Measurements from ENCODE around the gene TTC23.

The TTC23 gene

GRCh38 chr15:99104788-99105513, 144.4 kb downstream of the TTC23 start, which contains the start of gene SYNM:
Gene SYNM, plus strand, starts transcription at chr15:99105080. Its CDS starts 120 bp downstream, at chr15:99105200.
- Histone ChIP-seq H3K14ac (ENCODE audit: low read length) (peak within 1 kb of the TSS; percentile 81), H3K79me2 (ENCODE audit: control insufficient read depth, insufficient read depth, low read length, poor library complexity) (peaks cover 6% of the 10 kb centered on the region), H4K12ac (ENCODE audit: low read depth, low read length) (peak within 1 kb of the TSS; percentile 20), H3K4me3 (ENCODE audit: low read depth, low read length) (peak within 1 kb of the TSS; percentile 79), H3K4me2 (ENCODE audit: low read length) (peak within 1 kb of the TSS; percentile 91), H4K91ac (ENCODE audit: low read depth, low read length) (peak within 1 kb of the TSS; percentile 68), H3K4me1 (ENCODE audit: control insufficient read depth in 1 of 2, insufficient read depth in 2 of 2, low read length in 2 of 2) (peaks cover 5 to 11% of the 10 kb centered on the region in 2 experiments), H3K9me3 (ENCODE audit: insufficient read depth, low read depth, low read length) (no peaks in the 10 kb centered on the region), H2AK5ac (ENCODE audit: low read length) (no peak within 1 kb of the TSS), H4K8ac (ENCODE audit: low read depth, low read length) (peak within 1 kb of the TSS; percentile 81), H2AFZ (ENCODE audit: insufficient read depth, low read length, poor library complexity) (peak within 1 kb of the TSS; percentile 66), H2BK12ac (ENCODE audit: low read length) (no peak within 1 kb of the TSS), H2BK120ac (ENCODE audit: insufficient read depth, low read length, poor library complexity) (peak within 1 kb of the TSS; percentile 64), H3K18ac (ENCODE audit: low read length) (peak within 1 kb of the TSS; percentile 74), H3K36me3 (ENCODE audit: control insufficient read depth in 1 of 2, insufficient read depth in 2 of 2, low read length in 2 of 2) (peaks cover 0 to 2% of the 10 kb centered on the region in 2 experiments), H3K4ac (ENCODE audit: low read depth, low read length) (peak within 1 kb of the TSS; percentile 22), H2BK5ac (ENCODE audit: low read depth, low read length, poor library complexity) (no peak within 1 kb of the TSS), H3K23ac (ENCODE audit: low read length) (no peak within 1 kb of the TSS), H3K27me3 (ENCODE audit: insufficient read depth, low read length) (peaks cover 7% of the 10 kb centered on the region), H3K27ac (ENCODE audit: low read depth, low read length) (no peak within 1 kb of the TSS), H3K9ac (ENCODE audit: low read length) (peak within 1 kb of the TSS; percentile 43), H3K79me1 (ENCODE audit: low read length) (peaks cover 7% of the 10 kb centered on the region)
- peak; percentile 44 to 78 for DNase-seq
- no CpG with 5 or more reads among the region's 91 CpGs for WGBS (ENCODE audit: extremely low coverage, insufficient coverage, insufficient read length)

DNA sequence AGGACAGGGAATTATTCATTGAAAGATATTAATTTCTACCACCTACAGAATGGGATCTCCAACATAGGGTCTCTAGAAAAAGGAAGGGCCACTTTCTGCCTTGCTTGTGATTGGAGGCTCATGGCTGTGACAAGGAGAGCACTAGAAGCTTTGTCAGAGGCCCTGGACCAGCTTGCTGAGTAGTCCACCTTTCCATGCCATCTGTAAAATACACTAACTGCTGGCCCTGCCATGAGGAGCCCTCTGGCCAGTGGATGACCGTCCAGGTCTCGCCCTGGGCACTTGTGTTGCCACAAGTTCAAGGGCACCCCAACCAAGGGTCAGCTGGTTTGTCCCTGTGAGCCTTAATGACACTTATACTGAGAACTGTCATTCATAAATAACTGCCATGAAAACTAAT, 146.1 kb downstream of the TTC23 start:
- Histone ChIP-seq H3K18ac (ENCODE audit: low read length) (no peak overlapping the region), H2AFZ (ENCODE audit: insufficient read depth, low read length, poor library complexity) (no peak overlapping the region), H3K23ac (ENCODE audit: low read length) (no peak overlapping the region), H2BK12ac (ENCODE audit: low read length) (no peak overlapping the region), H3K4me1 (ENCODE audit: control insufficient read depth in 1 of 2, insufficient read depth in 2 of 2, low read length in 2 of 2) (peaks cover 5 to 11% of the 10 kb centered on the region in 2 experiments), H2AK5ac (ENCODE audit: low read length) (peak overlapping the region; percentile 15), H3K9ac (ENCODE audit: low read length) (no peak overlapping the region), H3K14ac (ENCODE audit: low read length) (no peak overlapping the region), H3K27ac (ENCODE audit: low read depth, low read length) (no peak overlapping the region), H2BK120ac (ENCODE audit: insufficient read depth, low read length, poor library complexity) (no peak overlapping the region), H2BK5ac (ENCODE audit: low read depth, low read length, poor library complexity) (no peak overlapping the region), H3K36me3 (ENCODE audit: control insufficient read depth in 1 of 2, insufficient read depth in 2 of 2, low read length in 2 of 2) (no peaks in the 10 kb centered on the region), H4K12ac (ENCODE audit: low read depth, low read length) (no peak overlapping the region), H3K27me3 (ENCODE audit: insufficient read depth, low read length) (peaks cover 12% of the 10 kb centered on the region), H3K79me2 (ENCODE audit: control insufficient read depth, insufficient read depth, low read length, poor library complexity) (peaks cover 6% of the 10 kb centered on the region), H3K4me2 (ENCODE audit: low read length) (no peak overlapping the region), H3K4me3 (ENCODE audit: low read depth, low read length) (no peak overlapping the region), H3K4ac (ENCODE audit: low read depth, low read length) (no peak overlapping the region), H3K9me3 (ENCODE audit: insufficient read depth, low read depth, low read length) (peaks cover 4% of the 10 kb centered on the region), H3K79me1 (ENCODE audit: low read length) (peaks cover 7% of the 10 kb centered on the region), H4K8ac (ENCODE audit: low read depth, low read length) (no peak overlapping the region), H4K91ac (ENCODE audit: low read depth, low read length) (no peak overlapping the region)
- DNase-seq: no peak
- WGBS (ENCODE audit: extremely low coverage, insufficient coverage, insufficient read length): no CpG with 5 or more reads among the region's 2 CpGs

GRCh38 chr15:99102332-99103235, 146.8 kb downstream of the TTC23 start:
- Histone ChIP-seq H2BK5ac (ENCODE audit: low read depth, low read length, poor library complexity) (no peak overlapping the region), H4K91ac (ENCODE audit: low read depth, low read length) (no peak overlapping the region), H3K9me3 (ENCODE audit: insufficient read depth, low read depth, low read length) (peaks cover 4% of the 10 kb centered on the region), H3K18ac (ENCODE audit: low read length) (no peak overlapping the region), H3K4me2 (ENCODE audit: low read length) (no peak overlapping the region), H3K23ac (ENCODE audit: low read length) (no peak overlapping the region), H4K12ac (ENCODE audit: low read depth, low read length) (no peak overlapping the region), H3K79me1 (ENCODE audit: low read length) (peaks cover 7% of the 10 kb centered on the region), H3K79me2 (ENCODE audit: control insufficient read depth, insufficient read depth, low read length, poor library complexity) (peaks cover 6% of the 10 kb centered on the region), H2AK5ac (ENCODE audit: low read length) (no peak overlapping the region), H3K27me3 (ENCODE audit: insufficient read depth, low read length) (peaks cover 12% of the 10 kb centered on the region), H2AFZ (ENCODE audit: insufficient read depth, low read length, poor library complexity) (no peak overlapping the region), H3K9ac (ENCODE audit: low read length) (no peak overlapping the region), H3K4me3 (ENCODE audit: low read depth, low read length) (no peak overlapping the region), H3K4ac (ENCODE audit: low read depth, low read length) (no peak overlapping the region), H3K27ac (ENCODE audit: low read depth, low read length) (no peak overlapping the region), H3K14ac (ENCODE audit: low read length) (no peak overlapping the region), H2BK120ac (ENCODE audit: insufficient read depth, low read length, poor library complexity) (no peak overlapping the region), H3K4me1 (ENCODE audit: control insufficient read depth in 1 of 2, insufficient read depth in 2 of 2, low read length in 2 of 2) (peaks cover 5 to 11% of the 10 kb centered on the region in 2 experiments), H4K8ac (ENCODE audit: low read depth, low read length) (no peak overlapping the region), H2BK12ac (ENCODE audit: low read length) (no peak overlapping the region), H3K36me3 (ENCODE audit: control insufficient read depth in 1 of 2, insufficient read depth in 2 of 2, low read length in 2 of 2) (no peaks in the 10 kb centered on the region)
- no CpG with 5 or more reads among the region's 13 CpGs for WGBS (ENCODE audit: extremely low coverage, insufficient coverage, insufficient read length)
- no peak for DNase-seq

DNA sequence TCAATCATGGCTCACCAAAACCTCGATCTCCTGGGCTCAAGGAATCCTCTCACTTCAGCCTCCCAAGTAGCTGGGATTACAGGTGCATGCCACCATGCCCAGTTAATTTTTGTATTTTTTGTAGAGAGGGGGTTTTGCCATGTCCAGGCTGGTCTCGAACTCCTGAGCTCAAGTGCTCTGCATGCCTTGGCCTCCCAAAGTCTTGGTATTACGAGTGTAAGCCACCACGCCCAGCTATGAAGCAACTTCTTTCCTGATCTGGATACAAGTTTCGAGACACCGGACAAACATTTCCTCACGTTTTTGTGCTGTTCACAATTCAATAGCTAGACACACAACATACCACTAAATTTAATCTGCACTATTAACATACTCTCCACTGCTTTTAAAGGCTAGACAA, 147.9 kb downstream of the TTC23 start:
- Histone ChIP-seq H3K4me2 (ENCODE audit: low read length) (no peak overlapping the region), H3K4me3 (ENCODE audit: low read depth, low read length) (no peak overlapping the region), H3K79me2 (ENCODE audit: control insufficient read depth, insufficient read depth, low read length, poor library complexity) (peaks cover 6% of the 10 kb centered on the region), H3K27ac (ENCODE audit: low read depth, low read length) (no peak overlapping the region), H2BK12ac (ENCODE audit: low read length) (no peak overlapping the region), H3K9me3 (ENCODE audit: insufficient read depth, low read depth, low read length) (peaks cover 4% of the 10 kb centered on the region), H3K18ac (ENCODE audit: low read length) (no peak overlapping the region), H3K14ac (ENCODE audit: low read length) (no peak overlapping the region), H3K36me3 (ENCODE audit: control insufficient read depth in 1 of 2, insufficient read depth in 2 of 2, low read length in 2 of 2) (no peaks in the 10 kb centered on the region), H4K12ac (ENCODE audit: low read depth, low read length) (no peak overlapping the region), H2BK5ac (ENCODE audit: low read depth, low read length, poor library complexity) (no peak overlapping the region), H4K91ac (ENCODE audit: low read depth, low read length) (no peak overlapping the region), H3K4me1 (ENCODE audit: control insufficient read depth in 1 of 2, insufficient read depth in 2 of 2, low read length in 2 of 2) (peaks cover 5 to 9% of the 10 kb centered on the region in 2 experiments), H4K8ac (ENCODE audit: low read depth, low read length) (no peak overlapping the region), H3K9ac (ENCODE audit: low read length) (no peak overlapping the region), H2AFZ (ENCODE audit: insufficient read depth, low read length, poor library complexity) (no peak overlapping the region), H3K4ac (ENCODE audit: low read depth, low read length) (no peak overlapping the region), H2BK120ac (ENCODE audit: insufficient read depth, low read length, poor library complexity) (no peak overlapping the region), H3K23ac (ENCODE audit: low read length) (no peak overlapping the region), H2AK5ac (ENCODE audit: low read length) (no peak overlapping the region), H3K79me1 (ENCODE audit: low read length) (peaks cover 7% of the 10 kb centered on the region), H3K27me3 (ENCODE audit: insufficient read depth, low read length) (peaks cover 12% of the 10 kb centered on the region)
- no CpG with 5 or more reads among the region's 7 CpGs for WGBS (ENCODE audit: extremely low coverage, insufficient coverage, insufficient read length)
- no peak for DNase-seq
